Upper lobe of right lung (tissue), 1 donor: Measurements from ENCODE around the gene SLC25A29. TPM values are rescaled to one million over a fixed set of nuclear protein-coding genes. Genes with fewer than 3 reads are reported as not detected.

Source experiments
- ATAC-seq: fragments of 200-7000 bp; cut with Tn5 transposase; one replicate; pipeline ENCODE4 v1.9.1; 2020; ENCODE audit warnings: mild to moderate bottlenecking, moderate library complexity
- DNase-seq: peaks from one replicate; pipeline ENCODE4 v3.0.0-alpha.2; 2020
- H3K27ac ChIP-seq: fragments of 200-600 bp; one replicate; pipeline ENCODE4 v1.8.0; 2022
- H3K27me3 ChIP-seq: fragments of 200-600 bp; one replicate; pipeline ENCODE4 v1.8.0; 2022; ENCODE audit warnings: mild to moderate bottlenecking
- H3K36me3 ChIP-seq: fragments of 200-600 bp; one replicate; pipeline ENCODE4 v1.8.0; 2022
- H3K4me1 ChIP-seq: fragments of 200-600 bp; one replicate; pipeline ENCODE4 v1.8.0; 2022
- H3K4me3 ChIP-seq: fragments of 200-600 bp; one replicate; pipeline ENCODE4 v1.8.0; 2022; ENCODE audit warnings: mild to moderate bottlenecking
- H3K9me3 ChIP-seq: fragments of 200-600 bp; one replicate; pipeline ENCODE4 v1.8.0; 2022
- intact Hi-C: fragments of 100-400 bp; cut with DNase I; formaldehyde crosslinking; loops from one replicate; pipeline ENCODE4 v1.11.0; 2022
- total RNA-seq: library from RNA; stranded (reverse); fragmentation: NEBNext Ultra II Directional; extraction: Animal tissue kit (Norgen Biotek cat#: 25700); gene quantifications from one replicate; pipeline ENCODE4 v1.2.1, GENCODE V29; 2021
- TF ChIP-seq, protein P1 (sequence below): fragments of 200-600 bp; IDR thresholded peaks from one replicate; pipeline ENCODE4 v1.8.0; 2022; ENCODE audit warnings: antibody characterized with exemption
- donor health status: DM: no; HTN: yes; CAD: no; lungs with severe emphysema.

The SLC25A29 gene
- total RNA-seq, 1 donor from 2014 or later: 104 TPM

DNA sequence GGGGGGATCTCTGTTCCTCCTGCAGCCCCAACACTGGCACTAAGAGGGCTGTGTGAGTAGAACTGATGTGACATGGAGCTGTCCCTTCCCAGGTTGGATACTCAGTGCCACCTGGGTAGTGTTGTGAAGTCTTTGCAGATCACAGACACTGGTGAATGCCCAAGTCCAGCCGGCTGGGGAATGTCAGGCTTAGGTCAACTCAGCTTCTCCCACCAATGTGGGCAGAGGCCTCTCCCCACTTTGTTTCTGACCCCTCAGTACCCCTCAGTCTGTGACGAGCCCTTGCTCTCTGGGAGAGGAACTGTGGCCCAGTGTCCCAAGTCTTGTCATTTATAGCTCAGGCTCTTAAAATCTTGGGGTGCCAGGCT lies 11.3 kb downstream of the SLC25A29 start:
- peaks cover 19% of the 10 kb centered on the region for H3K4me1 ChIP-seq
- H3K4me3 ChIP-seq: no peak overlapping the region
- ATAC-seq (no peak), DNase-seq (peak; percentile 29)
- H3K9me3 ChIP-seq: no peaks in the 10 kb centered on the region
- peaks cover 12% of the 10 kb centered on the region for H3K36me3 ChIP-seq
- H3K27ac ChIP-seq: no peak overlapping the region
- TF ChIP-seq, protein P1, sequence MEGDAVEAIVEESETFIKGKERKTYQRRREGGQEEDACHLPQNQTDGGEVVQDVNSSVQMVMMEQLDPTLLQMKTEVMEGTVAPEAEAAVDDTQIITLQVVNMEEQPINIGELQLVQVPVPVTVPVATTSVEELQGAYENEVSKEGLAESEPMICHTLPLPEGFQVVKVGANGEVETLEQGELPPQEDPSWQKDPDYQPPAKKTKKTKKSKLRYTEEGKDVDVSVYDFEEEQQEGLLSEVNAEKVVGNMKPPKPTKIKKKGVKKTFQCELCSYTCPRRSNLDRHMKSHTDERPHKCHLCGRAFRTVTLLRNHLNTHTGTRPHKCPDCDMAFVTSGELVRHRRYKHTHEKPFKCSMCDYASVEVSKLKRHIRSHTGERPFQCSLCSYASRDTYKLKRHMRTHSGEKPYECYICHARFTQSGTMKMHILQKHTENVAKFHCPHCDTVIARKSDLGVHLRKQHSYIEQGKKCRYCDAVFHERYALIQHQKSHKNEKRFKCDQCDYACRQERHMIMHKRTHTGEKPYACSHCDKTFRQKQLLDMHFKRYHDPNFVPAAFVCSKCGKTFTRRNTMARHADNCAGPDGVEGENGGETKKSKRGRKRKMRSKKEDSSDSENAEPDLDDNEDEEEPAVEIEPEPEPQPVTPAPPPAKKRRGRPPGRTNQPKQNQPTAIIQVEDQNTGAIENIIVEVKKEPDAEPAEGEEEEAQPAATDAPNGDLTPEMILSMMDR: no peak
- H3K27me3 ChIP-seq: no peaks in the 10 kb centered on the region
- intact Hi-C loops: no loop called here

DNA sequence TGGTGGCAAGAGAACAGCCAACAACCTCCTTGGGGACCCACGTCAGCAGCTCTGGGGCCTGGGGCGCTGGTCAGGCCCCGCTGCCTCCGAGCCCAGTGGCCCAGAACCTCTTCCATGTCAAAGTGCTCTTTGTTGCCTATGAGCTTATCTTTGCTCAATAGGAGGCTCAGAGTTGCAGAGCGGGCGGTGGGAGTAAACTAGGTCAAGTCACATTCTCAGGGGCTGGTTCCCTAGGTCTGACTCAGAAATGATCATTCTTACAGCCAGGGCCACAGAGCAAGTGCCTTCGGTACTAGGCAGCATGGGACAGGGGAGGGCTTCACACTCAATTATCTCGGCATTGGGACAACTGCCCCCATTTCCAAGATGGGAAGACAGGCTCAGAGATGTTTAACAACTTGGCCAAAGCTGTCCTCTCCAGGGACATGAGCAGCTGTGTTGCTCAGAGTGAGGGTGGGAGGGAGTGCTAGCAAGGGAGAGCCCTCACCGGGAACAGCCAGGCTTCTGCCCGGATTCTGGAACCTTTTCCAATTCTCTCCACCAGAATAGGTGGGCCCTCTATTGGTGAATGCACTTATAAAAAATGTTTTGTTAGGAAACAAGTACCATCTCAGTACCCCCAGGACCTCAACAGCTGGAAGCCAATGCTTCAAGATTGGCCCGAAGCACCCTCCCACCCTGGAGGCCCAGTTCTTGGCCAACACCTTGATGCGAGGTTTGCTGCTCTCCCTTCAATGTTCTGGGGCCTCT lies 11.9 kb downstream of the SLC25A29 start:
- Histone ChIP-seq H3K4me1 (peaks cover 19% of the 10 kb centered on the region), H3K9me3 (no peaks in the 10 kb centered on the region), H3K36me3 (peaks cover 12% of the 10 kb centered on the region), H3K27me3 (no peaks in the 10 kb centered on the region), H3K27ac (no peak overlapping the region), H3K4me3 (no peak overlapping the region)
- DNase-seq: peak; percentile 47
- intact Hi-C loops: no loop called here
- no peak for ATAC-seq
- TF ChIP-seq, protein P1: no peak

DNA sequence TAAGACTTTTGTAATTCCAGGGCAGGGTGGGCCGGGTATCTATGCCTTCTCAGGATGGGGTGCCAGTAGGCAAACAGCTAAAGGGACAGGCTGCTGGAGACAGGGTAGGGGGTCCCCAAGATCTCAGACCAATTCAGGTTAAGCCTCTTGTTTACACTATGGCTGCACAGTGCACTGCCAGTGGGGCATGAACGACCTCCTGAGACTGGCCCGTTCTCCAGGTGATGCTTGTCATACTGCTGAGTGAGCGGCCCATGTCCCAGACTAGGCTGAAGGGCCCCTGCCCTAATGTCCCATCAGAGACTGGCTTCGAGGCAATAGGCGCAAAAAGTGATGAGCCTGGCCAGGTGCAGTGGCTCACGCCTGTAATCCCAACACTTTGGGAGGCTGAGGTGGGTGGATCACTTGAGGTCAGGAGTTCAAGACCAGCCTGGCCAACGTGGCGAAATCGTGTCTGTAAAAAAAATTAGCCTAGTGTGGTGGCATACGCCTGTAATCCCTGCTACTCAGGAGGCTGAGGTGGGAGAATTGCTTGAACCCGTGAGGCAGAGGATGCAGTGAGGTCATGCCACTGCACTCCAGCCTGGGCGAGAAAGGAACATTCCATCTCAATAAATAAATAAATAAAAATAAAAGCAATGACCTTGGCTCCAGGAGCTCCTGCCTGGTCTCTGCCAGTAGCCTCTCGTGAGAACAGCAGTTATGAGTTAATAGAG lies 12.6 kb downstream of the SLC25A29 start:
- intact Hi-C loops: no loop called here
- ATAC-seq: no peak
- Histone ChIP-seq H3K4me1 (peaks cover 19% of the 10 kb centered on the region), H3K27ac (no peak overlapping the region), H3K27me3 (no peaks in the 10 kb centered on the region), H3K4me3 (no peak overlapping the region), H3K9me3 (no peaks in the 10 kb centered on the region), H3K36me3 (peaks cover 12% of the 10 kb centered on the region)
- TF ChIP-seq, protein P1: no peak
- peak; percentile 38 for DNase-seq

DNA sequence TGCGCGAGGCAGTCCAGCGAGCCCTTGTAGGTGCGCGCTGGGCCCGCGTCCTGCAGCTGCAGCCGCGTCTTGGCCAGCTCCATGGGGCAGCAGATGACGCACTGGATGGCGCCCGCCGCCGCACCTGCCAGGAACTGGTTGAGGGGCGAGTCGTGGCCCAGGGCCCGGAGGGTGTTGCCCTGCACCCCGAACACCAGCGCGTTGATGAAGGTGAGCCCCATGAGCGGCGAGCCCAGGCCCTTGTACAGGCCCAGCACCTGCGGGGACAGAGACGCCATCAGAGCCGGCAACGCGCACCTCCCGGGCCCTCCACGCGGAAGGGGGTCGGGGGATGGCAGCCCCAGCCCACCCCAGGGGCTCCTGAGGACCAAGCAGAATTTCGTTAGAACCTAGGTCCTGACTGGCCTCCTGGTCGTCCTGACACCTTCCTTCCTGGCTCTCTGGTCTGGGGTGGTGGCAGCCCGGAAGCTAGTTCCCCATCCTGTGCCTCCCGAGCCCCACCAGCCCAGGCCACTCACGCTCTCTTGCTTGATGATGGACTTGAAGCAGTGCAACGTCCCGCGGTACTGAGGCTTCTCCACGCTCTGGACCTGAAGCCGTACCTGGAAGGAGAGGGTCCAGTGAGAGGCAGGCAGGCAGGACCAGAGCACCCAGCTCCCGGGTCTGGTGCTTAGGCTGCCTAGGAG lies 13.3 kb downstream of the SLC25A29 start:
- no peaks in the 10 kb centered on the region for H3K27me3 ChIP-seq

DNA sequence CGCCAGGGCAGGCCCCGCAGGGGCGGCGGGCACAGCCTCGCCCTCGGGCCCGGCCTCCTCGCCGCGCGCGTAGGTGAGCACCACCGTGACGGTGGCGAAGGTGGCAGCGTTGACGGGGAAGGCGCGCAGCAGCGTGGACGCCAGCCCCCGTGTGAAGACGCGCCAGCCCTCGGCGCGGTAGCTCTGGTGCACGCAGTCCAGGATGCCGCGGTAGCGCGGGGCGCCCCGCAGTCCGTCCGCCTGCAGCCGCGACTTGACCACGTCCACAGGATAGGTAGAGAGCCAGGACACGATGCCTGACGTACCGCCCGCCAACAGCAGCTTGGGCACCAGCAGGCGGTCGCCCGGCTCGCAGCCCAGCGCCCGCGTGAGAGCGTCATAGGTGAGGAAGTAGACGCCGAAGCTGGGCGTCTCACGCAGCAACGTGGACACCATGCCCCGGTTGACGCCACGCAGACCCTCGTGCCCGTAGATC lies 13.9 kb downstream of the SLC25A29 start:
- intact Hi-C loops: no loop called here
- DNase-seq (peak; percentile 55), ATAC-seq (no peak)
- TF ChIP-seq, protein P1: no peak
- peaks cover 11% of the 10 kb centered on the region for H3K4me1 ChIP-seq
- no peaks in the 10 kb centered on the region for H3K27me3 ChIP-seq
- no peak overlapping the region for H3K27ac ChIP-seq
- H3K9me3 ChIP-seq: no peaks in the 10 kb centered on the region
- peaks cover 12% of the 10 kb centered on the region for H3K36me3 ChIP-seq
- no peak overlapping the region for H3K4me3 ChIP-seq

More for the DNA sequence above, 13.3 kb downstream of the SLC25A29 start:
- TF ChIP-seq, protein P1: no peak
- Histone ChIP-seq H3K36me3 (peaks cover 12% of the 10 kb centered on the region), H3K9me3 (no peaks in the 10 kb centered on the region), H3K27ac (no peak overlapping the region), H3K4me3 (no peak overlapping the region), H3K4me1 (peaks cover 16% of the 10 kb centered on the region)
- DNase-seq: peak; percentile 60
- no peak for ATAC-seq
- intact Hi-C loops: no loop called here
